C4-2B (cell line): Measurements from ENCODE around the gene WWTR1.

Experiments
- CTCF ChIP-seq: fragments of 450-650 bp; conservative IDR thresholded peaks from 2 replicates; pipeline ENCODE4 v1.5.1; 2017; ENCODE audit warnings: mild to moderate bottlenecking
- ZFX ChIP-seq: fragments of 450-650 bp; IDR thresholded peaks from 2 replicates; pipeline ENCODE4 v1.6.1; 2017

- TF ChIP-seq CTCF: no peak
- no peak for TF ChIP-seq ZFX
Measured at GRCh38 chr3:149610351-149611105, 47.3 kb downstream of the WWTR1 start.
